ENCODE results near the gene MAGI1.
"Not testable (repeated sequence)": the region's sequence is repeated elsewhere in the genome, so short reads cannot be mapped to it uniquely, and the experiment has no call there.

Gene MAGI1

DNA sequence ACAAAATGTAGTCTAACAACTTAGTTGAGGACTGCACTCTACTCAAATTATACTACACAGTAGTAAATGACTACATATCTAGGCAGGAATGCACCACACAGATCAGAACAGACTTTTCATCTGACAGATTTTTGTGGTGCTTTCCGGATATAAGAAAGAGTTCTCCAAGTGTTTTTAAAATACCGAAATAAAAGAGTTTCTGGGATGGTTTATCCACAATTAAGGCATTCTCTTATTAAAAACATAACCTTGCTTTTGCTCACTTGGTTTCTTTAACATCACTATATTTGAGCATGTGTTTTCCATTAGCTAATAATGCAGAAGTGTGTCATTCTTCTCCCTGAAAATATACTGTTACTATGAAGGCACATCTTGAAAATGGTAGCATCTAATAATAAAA is 132.9 kb downstream of the MAGI1 start:
- no peak for DNase-seq (ENCODE audit: low read depth in 3 of 3)

GRCh38 chr3:65904016-65904415 is 134.7 kb downstream of the MAGI1 start:
- DNase-seq (ENCODE audit: low read depth in 3 of 3): no peak

GRCh38 chr3:65902304-65902793 is 136.4 kb downstream of the MAGI1 start:
- no peak for DNase-seq (ENCODE audit: low read depth in 3 of 3)

- DNase-seq (ENCODE audit: low read depth in 3 of 3): no peak
Measured at GRCh38 chr3:65901226-65901625, 137.5 kb downstream of the MAGI1 start.

DNA sequence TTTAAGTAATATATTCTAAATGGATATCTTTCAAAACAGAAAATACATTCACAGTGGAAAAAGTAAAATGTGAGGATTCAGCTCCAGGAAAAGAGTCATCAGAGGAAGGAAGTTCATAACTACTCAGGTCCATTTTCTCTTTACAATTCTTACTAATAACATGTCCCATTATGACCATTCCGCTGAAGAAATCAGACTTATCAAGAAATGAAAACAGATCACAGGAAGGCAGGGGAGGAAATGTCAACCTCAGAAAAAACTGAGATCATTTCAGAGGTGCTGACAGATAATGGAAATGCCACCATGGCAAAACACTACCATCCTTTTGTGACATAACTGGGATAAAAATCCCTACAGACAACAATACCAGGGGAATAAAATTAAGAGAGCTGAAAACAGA is 139.5 kb downstream of the MAGI1 start:
- DNase-seq (ENCODE audit: low read depth in 3 of 3): no peak

GRCh38 chr3:65897766-65898165 is 141.0 kb downstream of the MAGI1 start:
- no peak for DNase-seq (ENCODE audit: low read depth in 3 of 3)

GRCh38 chr3:65896321-65896720 is 142.4 kb downstream of the MAGI1 start:
- no peak for DNase-seq (ENCODE audit: low read depth in 3 of 3)

GRCh38 chr3:65894679-65895453 is 143.9 kb downstream of the MAGI1 start:
- no peak for DNase-seq (ENCODE audit: low read depth in 3 of 3)

- no peak for DNase-seq (ENCODE audit: low read depth in 3 of 3)
Measured at GRCh38 chr3:65894126-65894525, 144.6 kb downstream of the MAGI1 start.

- DNase-seq (ENCODE audit: low read depth in 3 of 3): no peak
Measured at GRCh38 chr3:65893631-65894030, 145.1 kb downstream of the MAGI1 start.

DNA sequence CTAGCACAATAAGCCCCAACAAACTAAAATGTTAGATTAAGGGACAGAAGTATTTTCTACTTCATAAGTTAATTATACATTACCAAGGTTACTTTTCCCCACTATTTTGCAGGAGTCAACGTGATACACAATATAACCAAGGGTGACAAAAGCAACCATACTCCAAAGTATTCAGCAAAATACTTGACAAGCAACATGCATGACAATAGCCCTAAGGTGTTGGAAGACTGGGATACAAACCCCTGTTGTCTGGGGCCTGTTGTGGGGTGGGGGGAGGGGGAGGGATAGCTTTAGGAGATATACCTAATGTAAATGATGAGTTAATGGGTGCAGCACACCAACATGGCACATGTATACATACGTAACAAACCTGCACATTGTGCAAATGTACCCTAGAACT is 147.2 kb downstream of the MAGI1 start:
- not testable (repeated sequence) for DNase-seq (ENCODE audit: low read depth in 3 of 3)

DNA sequence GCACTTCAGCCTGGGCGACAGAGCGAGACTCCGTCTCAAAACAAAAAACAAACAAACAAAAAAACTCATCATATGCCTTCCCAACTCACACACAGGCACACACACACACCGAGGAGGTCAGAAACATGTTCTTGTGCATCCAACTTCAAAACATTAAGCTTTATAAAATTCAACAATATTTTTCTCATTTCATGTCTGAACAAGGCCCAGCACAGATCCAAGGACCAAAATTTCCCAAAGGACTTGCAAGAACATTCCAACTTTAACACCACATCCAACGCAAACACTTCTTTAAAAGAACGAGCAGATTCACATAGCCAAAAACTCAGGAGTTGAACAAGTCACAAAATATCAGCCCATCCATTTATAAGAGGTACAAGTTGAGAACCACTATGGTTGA is 148.4 kb downstream of the MAGI1 start:
- DNase-seq (ENCODE audit: low read depth in 3 of 3): no peak

GRCh38 chr3:65889707-65890099 is 149.0 kb downstream of the MAGI1 start:
- no peak for DNase-seq (ENCODE audit: low read depth in 3 of 3)

DNA sequence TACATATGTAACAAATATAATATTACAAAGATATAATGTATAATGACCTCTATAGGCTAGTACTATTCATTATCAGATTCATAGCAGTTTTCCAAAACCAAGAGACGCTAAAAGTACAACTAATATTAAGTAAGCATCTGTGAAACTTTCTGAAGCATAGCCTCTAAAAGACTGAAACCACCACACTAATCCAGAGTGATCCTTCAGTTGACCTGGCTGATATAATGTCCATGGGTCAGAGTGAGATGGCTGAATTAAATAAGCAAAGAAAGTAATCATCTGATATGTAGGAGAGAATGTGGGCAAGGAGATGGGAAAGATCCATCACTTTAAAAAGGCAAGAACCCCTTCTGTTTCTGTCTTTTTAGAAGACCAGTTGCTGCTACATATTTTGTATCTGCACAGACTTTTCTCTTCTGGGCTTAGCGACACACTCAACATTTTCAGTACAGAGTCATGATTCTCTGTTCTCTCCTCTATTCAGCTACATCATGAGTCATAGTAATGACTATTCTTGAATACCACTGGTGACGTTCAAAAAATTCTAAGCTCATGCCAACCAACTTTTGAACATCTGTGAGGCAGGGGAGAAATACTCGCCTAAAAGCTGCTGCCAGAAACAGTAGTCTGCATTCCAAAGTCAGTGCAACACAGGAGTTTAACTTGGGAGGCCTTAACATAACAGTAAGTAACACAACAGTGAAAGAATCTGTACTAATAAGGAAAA is 149.6 kb downstream of the MAGI1 start:
- DNase-seq (ENCODE audit: low read depth in 3 of 3): no peak

GRCh38 chr3:65888196-65888595 is 150.5 kb downstream of the MAGI1 start:
- DNase-seq (ENCODE audit: low read depth in 3 of 3): no peak

GRCh38 chr3:65886391-65886790 is 152.3 kb downstream of the MAGI1 start:
- DNase-seq (ENCODE audit: low read depth in 3 of 3): no peak

DNA sequence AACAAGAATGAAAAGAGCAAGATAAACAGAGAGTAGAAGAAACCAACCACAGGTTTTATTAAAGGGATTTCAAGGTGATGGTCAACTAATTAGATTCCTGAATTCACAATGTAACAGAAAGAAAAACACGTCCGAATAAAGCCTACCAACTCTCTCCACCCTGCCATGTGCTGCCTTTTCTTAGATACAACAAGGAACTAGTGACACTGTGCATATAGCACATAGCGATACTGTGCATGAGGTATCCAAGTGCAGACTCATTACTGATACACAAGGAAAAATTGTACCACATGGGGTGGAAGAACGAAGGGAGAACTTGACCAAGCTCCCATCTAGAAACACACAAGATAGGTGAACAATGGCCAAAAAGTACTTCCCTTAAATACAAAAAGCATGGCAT is 154.6 kb downstream of the MAGI1 start:
- DNase-seq (ENCODE audit: low read depth in 3 of 3): no peak

GRCh38 chr3:65883613-65884012 is 155.1 kb downstream of the MAGI1 start:
- DNase-seq (ENCODE audit: low read depth in 3 of 3): no peak

GRCh38 chr3:65880350-65880749 is 158.4 kb downstream of the MAGI1 start:
- DNase-seq (ENCODE audit: low read depth in 3 of 3): no peak

- DNase-seq (ENCODE audit: low read depth in 3 of 3): no peak
Measured at GRCh38 chr3:65879372-65879771, 159.3 kb downstream of the MAGI1 start.

- no peak for DNase-seq (ENCODE audit: low read depth in 3 of 3)
Measured at GRCh38 chr3:65878831-65879230, 159.9 kb downstream of the MAGI1 start.

GRCh38 chr3:65877160-65877559 is 161.6 kb downstream of the MAGI1 start:
- no peak for DNase-seq (ENCODE audit: low read depth in 3 of 3)

- DNase-seq (ENCODE audit: low read depth in 3 of 3): no peak
Measured at GRCh38 chr3:65876028-65876420, 162.7 kb downstream of the MAGI1 start.
